GM12892 (cell line): ENCODE measurements around the gene GRK4.

Source experiments
- POLR2A ChIP-seq: IDR thresholded peaks from 2 replicates; pipeline ENCODE4 v1.6.1; 2011; ENCODE audit warnings: low read depth, low read length, control low read depth
- POLR2AphosphoS5 ChIP-seq: IDR thresholded peaks from 2 replicates; pipeline ENCODE4 v1.6.1; 2011; ENCODE audit warnings: low read depth, low read length, control low read depth
- TAF1 ChIP-seq: IDR thresholded peaks from 2 replicates; pipeline ENCODE4 v1.6.1; 2011; ENCODE audit warnings: low read depth, mild to moderate bottlenecking, control low read depth, low read length, borderline replicate concordance

DNA sequence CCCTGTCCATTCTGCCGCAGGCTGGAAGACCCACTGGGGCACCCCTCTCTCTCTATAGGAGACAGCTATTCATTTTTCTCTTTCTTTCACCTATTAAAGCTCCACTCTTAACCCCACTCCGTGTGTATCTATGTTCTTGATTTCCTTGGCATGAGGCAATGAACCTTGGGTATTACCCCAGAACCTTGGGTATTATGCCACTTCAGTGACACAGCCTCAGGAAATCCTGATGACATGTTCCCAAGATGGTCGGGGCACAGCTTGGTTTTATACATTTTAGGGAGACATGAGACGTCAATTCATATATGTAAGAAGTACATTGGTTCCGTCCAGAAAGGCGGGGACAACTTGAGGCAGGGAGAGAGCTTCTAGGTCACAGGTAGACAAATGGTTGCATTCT, 97.6 kb downstream of the GRK4 start:
- TF ChIP-seq POLR2A, result no peak
- no peak for TF ChIP-seq POLR2AphosphoS5
- TF ChIP-seq TAF1, result no peak
